ENCODE data around the gene TRPM5.

The TRPM5 gene

DNA sequence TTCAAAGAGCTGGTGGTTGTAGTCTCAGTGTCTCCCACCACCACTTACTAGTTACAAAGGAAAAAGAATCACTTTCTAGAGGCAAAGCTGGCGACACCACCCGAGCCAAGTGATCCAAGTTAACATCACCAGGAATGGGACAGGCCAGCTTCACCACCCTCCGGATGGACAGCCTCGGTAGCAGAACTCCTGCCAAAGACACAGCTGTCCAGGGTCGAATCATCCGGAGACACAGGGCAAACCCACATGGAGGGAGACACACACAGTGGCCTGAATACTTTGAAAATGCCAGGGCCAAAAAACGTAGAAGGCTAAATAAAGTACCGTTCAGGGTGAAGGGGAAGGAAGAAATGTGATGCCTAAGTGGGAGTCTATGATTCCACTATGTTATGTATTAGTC is 33.6 kb upstream of the TRPM5 start:
- Histone ChIP-seq H2AFZ (ENCODE audit: low read depth, low read length, severe bottlenecking) (no peak overlapping the region), H3K9ac (ENCODE audit: low read length) (no peak overlapping the region), H3K4me3 (ENCODE audit: insufficient read depth, low read length, poor library complexity, severe bottlenecking) (no peak overlapping the region), H4K20me1 (ENCODE audit: low read depth, low read length) (no peaks in the 10 kb centered on the region), H3K9me3 (ENCODE audit: insufficient read depth, low read length) (peaks cover 20% of the 10 kb centered on the region), H3K4me2 (ENCODE audit: low read depth, low read length, poor library complexity, severe bottlenecking) (no peak overlapping the region), H3K79me2 (ENCODE audit: insufficient read depth, low read length) (no peaks in the 10 kb centered on the region), H3K27me3 (ENCODE audit: low read length) (no peaks in the 10 kb centered on the region), H3K27ac (ENCODE audit: low read depth, low read length) (no peak overlapping the region), H3K9me2 (replicated peaks; ENCODE audit: insufficient read depth, low read length) (no peaks in the 10 kb centered on the region), H3F3A (ENCODE audit: insufficient read depth) (no peaks in the 10 kb centered on the region), H3K36me3 (ENCODE audit: low read length) (no peaks in the 10 kb centered on the region)
- no peak for TF ChIP-seq EZH2phosphoT487 (conservative IDR thresholded peaks at IDR 0.05; ENCODE audit: low read length)
- TF ChIP-seq, protein P1, sequence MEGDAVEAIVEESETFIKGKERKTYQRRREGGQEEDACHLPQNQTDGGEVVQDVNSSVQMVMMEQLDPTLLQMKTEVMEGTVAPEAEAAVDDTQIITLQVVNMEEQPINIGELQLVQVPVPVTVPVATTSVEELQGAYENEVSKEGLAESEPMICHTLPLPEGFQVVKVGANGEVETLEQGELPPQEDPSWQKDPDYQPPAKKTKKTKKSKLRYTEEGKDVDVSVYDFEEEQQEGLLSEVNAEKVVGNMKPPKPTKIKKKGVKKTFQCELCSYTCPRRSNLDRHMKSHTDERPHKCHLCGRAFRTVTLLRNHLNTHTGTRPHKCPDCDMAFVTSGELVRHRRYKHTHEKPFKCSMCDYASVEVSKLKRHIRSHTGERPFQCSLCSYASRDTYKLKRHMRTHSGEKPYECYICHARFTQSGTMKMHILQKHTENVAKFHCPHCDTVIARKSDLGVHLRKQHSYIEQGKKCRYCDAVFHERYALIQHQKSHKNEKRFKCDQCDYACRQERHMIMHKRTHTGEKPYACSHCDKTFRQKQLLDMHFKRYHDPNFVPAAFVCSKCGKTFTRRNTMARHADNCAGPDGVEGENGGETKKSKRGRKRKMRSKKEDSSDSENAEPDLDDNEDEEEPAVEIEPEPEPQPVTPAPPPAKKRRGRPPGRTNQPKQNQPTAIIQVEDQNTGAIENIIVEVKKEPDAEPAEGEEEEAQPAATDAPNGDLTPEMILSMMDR (IDR thresholded peaks at IDR 0.05; ENCODE audit: insufficient read depth, low read length, poor library complexity, severe bottlenecking) = no peak

DNA sequence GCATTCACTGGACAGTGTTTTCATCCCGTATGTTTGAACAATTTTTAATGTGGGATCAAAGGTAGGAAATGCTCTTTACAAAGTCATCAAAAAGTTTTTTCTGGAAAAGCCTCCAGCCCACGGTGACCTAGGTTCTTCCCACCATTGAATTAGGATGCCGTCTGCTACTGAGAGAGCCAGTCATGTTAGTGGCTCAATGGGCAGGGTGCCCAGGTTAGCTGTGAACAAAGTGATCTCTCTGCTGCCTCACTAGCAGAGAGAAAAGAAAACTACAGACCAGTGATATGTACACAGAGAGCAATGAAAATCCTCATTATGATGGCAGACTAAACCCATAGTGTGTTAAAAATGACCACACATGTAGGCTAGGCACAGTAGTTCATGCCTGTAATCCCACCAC is 32.9 kb upstream of the TRPM5 start:
- H3K4me3 ChIP-seq (ENCODE audit: insufficient read depth, low read length, poor library complexity, severe bottlenecking) = no peak overlapping the region
- H3F3A ChIP-seq (ENCODE audit: insufficient read depth) = no peaks in the 10 kb centered on the region
- H3K9ac ChIP-seq (ENCODE audit: low read length) = no peak overlapping the region
- H3K9me2 ChIP-seq (replicated peaks; ENCODE audit: insufficient read depth, low read length) = no peaks in the 10 kb centered on the region
- H3K27ac ChIP-seq (ENCODE audit: low read depth, low read length) = no peak overlapping the region
- H3K36me3 ChIP-seq (ENCODE audit: low read length) = no peaks in the 10 kb centered on the region
- no peak overlapping the region for H3K4me2 ChIP-seq (ENCODE audit: low read depth, low read length, poor library complexity, severe bottlenecking)
- no peaks in the 10 kb centered on the region for H4K20me1 ChIP-seq (ENCODE audit: low read depth, low read length)
- TF ChIP-seq, protein P1 (IDR thresholded peaks at IDR 0.05; ENCODE audit: insufficient read depth, low read length, poor library complexity, severe bottlenecking) = no peak
- TF ChIP-seq EZH2phosphoT487 (conservative IDR thresholded peaks at IDR 0.05; ENCODE audit: low read length) = no peak
- no peak overlapping the region for H2AFZ ChIP-seq (ENCODE audit: low read depth, low read length, severe bottlenecking)
- H3K9me3 ChIP-seq (ENCODE audit: insufficient read depth, low read length) = peaks cover 20% of the 10 kb centered on the region
- no peaks in the 10 kb centered on the region for H3K79me2 ChIP-seq (ENCODE audit: insufficient read depth, low read length)
- no peaks in the 10 kb centered on the region for H3K27me3 ChIP-seq (ENCODE audit: low read length)

DNA sequence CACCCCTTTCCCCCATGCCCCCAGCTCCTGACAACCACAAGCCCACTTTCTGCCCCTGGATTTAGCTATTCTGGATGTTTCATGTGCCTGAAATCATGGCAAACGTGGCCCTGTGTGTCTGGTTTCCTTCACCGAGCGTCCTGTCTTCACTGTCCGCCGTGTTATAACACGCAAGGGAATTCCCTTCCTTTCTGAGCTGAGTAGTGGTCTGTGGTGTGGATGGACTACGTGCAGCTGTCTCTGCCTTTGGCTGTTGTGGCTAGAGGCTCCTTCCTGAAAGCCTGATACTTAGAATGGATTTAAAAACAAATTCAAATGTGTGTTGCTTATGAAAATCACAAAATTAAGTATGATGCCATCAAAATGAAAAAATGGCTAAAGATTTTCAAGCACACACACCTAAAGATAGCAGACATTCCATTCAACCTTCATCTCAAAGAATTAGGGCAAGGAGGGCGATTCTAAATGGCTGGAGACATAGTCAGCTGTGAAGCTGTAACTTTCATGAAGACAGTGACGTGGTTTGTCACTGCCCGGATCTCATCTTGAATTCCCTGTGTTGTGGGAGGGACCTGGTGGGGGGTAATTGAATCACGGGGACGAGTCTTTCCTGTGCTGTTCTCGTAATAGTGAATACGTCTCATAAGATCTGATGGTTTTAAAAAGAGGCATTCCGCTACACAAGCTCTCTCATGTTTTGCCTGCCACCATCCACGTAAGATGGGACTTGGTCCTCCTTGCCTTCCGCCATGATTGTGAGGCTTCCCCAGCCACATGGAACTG is 31.0 kb upstream of the TRPM5 start:
- TF ChIP-seq, protein P1 (IDR thresholded peaks at IDR 0.05; ENCODE audit: insufficient read depth, low read length, poor library complexity, severe bottlenecking) = no peak
- TF ChIP-seq EZH2phosphoT487 (conservative IDR thresholded peaks at IDR 0.05; ENCODE audit: low read length) = no peak
- Histone ChIP-seq H3K4me3 (ENCODE audit: insufficient read depth, low read length, poor library complexity, severe bottlenecking) (no peak overlapping the region), H3K9me3 (ENCODE audit: insufficient read depth, low read length) (peaks cover 20% of the 10 kb centered on the region), H2AFZ (ENCODE audit: low read depth, low read length, severe bottlenecking) (no peak overlapping the region), H3K36me3 (ENCODE audit: low read length) (no peaks in the 10 kb centered on the region), H3K4me2 (ENCODE audit: low read depth, low read length, poor library complexity, severe bottlenecking) (no peak overlapping the region), H3K9ac (ENCODE audit: low read length) (no peak overlapping the region), H3K27me3 (ENCODE audit: low read length) (no peaks in the 10 kb centered on the region), H3K27ac (ENCODE audit: low read depth, low read length) (no peak overlapping the region), H3K9me2 (replicated peaks; ENCODE audit: insufficient read depth, low read length) (no peaks in the 10 kb centered on the region), H3F3A (ENCODE audit: insufficient read depth) (no peaks in the 10 kb centered on the region), H4K20me1 (ENCODE audit: low read depth, low read length) (no peaks in the 10 kb centered on the region), H3K79me2 (ENCODE audit: insufficient read depth, low read length) (no peaks in the 10 kb centered on the region)

All from SU-DHL-6 (cell line).